SH-SY5Y (cell line): ENCODE measurements around the gene MRPL19.

ENCODE experiments used
- GATA2 ChIP-seq: IDR thresholded peaks from 2 replicates; pipeline ENCODE4 v1.6.1; 2011; ENCODE audit warnings: mild to moderate bottlenecking, low read depth, low read length
- GATA3 ChIP-seq: IDR thresholded peaks from 2 replicates; pipeline ENCODE4 v1.6.1; 2011; ENCODE audit warnings: low read depth, mild to moderate bottlenecking, low read length, moderate library complexity

DNA sequence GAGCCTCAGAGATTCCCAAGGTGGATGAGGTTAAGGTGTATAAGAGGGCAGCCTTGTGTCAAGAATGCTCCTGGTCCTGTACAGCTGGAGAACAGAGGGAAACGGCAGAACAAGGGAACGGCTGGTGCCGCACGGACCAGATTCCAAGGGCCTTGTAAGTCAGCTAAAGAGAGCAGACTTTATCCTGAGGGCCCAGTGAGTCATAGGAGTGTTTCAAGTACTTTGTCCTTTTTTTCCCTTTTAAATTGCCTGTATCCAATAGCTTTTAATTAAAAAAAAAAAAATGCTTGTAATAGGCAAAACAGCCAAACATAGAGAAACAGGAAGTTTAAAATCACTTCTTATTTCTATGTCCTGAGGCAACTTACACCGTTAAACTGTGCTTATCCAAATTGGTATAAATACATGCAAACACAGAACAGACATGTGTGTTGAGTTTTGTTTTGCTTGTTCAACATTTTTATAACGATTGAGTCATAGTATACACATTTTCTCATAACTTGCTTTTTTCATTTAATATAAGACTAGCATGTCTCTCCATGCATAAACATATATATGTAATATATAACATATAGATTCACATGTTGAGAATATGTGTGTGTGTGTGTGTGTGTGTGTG, 43.8 kb upstream of the MRPL19 start:
- TF ChIP-seq GATA3: no peak
- no peak for TF ChIP-seq GATA2
